ENCODE data around the gene MYZAP. TPM values are rescaled to one million over a fixed set of nuclear protein-coding genes. Genes with fewer than 3 reads are reported as not detected.

The MYZAP gene
- total and polyA plus RNA-seq, 2 of the 13 experiments (the other 11 are each of a cell fraction or from before 2014, with no cell fraction given) = not detected

DNA sequence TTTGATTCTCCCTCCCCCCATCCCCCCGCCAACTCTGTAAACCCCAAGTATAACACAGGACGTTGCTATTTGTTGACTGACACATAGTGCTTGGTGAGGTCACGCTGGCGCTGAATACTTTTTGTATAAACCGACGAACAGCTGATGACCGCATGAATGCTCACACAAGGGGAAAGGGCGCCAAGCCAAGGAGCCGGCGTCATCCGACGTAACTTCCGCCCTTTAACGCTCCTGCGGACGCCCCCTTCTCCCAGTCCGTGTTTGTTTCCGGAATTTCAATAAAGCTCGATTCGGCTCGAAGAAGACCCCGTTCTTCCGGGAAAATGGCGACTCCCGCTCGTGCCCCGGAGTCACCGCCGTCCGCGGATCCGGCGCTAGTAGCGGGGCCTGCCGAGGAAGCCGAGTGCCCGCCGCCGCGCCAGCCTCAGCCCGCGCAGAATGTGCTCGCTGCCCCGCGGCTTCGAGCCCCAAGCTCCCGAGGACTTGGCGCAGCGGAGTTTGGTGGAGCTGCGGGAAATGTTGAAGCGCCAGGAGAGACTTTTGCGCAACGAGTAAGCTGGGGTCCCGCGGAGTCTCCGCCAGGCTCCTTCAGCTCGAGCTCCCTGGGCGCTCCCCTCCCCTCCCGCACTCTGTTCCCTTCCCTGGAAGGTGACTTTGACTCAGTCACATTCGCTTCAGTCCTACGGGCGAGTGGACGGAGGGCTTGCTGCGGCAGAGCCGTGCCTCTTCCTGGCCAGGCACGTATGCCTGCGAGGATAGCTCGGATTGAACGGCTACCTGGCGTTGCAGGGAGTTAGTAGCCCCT, 114.9 kb downstream of the MYZAP start, which contains the start of gene POLR2M (continued):
- TF ChIP-seq, protein P1, sequence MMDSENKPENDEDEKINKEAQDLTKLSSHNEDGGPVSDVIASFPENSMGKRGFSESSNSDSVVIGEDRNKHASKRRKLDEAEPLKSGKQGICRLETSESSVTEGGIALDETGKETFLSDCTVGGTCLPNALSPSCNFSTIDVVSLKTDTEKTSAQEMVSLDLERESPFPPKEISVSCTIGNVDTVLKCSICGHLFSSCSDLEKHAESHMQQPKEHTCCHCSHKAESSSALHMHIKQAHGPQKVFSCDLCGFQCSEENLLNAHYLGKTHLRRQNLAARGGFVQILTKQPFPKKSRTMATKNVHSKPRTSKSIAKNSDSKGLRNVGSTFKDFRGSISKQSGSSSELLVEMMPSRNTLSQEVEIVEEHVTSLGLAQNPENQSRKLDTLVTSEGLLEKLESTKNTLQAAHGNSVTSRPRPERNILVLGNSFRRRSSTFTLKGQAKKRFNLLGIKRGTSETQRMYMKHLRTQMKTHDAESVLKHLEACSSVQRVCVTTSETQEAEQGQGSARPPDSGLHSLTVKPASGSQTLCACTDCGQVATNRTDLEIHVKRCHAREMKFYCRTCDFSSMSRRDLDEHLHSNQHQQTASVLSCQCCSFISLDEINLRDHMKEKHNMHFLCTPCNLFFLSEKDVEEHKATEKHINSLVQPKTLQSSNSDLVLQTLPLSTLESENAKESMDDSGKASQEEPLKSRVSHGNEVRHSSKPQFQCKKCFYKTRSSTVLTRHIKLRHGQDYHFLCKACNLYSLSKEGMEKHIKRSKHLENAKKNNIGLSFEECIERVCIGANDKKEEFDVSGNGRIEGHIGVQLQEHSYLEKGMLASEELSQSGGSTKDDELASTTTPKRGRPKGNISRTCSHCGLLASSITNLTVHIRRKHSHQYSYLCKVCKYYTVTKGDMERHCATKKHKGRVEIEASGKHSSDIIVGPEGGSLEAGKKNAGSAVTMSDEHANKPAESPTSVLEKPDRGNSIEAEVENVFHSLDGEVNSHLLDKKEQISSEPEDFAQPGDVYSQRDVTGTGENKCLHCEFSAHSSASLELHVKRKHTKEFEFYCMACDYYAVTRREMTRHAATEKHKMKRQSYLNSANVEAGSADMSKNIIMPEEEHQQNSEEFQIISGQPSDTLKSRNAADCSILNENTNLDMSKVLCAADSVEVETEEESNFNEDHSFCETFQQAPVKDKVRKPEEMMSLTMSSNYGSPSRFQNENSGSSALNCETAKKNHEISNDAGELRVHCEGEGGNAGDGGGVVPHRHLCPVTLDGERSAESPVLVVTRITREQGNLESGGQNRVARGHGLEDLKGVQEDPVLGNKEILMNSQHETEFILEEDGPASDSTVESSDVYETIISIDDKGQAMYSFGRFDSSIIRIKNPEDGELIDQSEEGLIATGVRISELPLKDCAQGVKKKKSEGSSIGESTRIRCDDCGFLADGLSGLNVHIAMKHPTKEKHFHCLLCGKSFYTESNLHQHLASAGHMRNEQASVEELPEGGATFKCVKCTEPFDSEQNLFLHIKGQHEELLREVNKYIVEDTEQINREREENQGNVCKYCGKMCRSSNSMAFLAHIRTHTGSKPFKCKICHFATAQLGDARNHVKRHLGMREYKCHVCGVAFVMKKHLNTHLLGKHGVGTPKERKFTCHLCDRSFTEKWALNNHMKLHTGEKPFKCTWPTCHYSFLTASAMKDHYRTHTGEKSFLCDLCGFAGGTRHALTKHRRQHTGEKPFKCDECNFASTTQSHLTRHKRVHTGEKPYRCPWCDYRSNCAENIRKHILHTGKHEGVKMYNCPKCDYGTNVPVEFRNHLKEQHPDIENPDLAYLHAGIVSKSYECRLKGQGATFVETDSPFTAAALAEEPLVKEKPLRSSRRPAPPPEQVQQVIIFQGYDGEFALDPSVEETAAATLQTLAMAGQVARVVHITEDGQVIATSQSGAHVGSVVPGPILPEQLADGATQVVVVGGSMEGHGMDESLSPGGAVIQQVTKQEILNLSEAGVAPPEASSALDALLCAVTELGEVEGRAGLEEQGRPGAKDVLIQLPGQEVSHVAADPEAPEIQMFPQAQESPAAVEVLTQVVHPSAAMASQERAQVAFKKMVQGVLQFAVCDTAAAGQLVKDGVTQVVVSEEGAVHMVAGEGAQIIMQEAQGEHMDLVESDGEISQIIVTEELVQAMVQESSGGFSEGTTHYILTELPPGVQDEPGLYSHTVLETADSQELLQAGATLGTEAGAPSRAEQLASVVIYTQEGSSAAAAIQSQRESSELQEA (CRISPR knock-in tag; IDR thresholded peaks at IDR 0.05; ENCODE audit: not compliant biosample characterization) = peak; percentile 63
- TF ChIP-seq KDM5A (IDR thresholded peaks at IDR 0.05; ENCODE audit: borderline replicate concordance, low read length) = peak; percentile 65; the same call in 1 of the 2 replicates
- peak; percentile 46; the same call in 1 of the 2 replicates for TF ChIP-seq ZNF580 (CRISPR knock-in tag; IDR thresholded peaks at IDR 0.05; ENCODE audit: borderline replicate concordance, low read depth)
- TF ChIP-seq, protein P2, sequence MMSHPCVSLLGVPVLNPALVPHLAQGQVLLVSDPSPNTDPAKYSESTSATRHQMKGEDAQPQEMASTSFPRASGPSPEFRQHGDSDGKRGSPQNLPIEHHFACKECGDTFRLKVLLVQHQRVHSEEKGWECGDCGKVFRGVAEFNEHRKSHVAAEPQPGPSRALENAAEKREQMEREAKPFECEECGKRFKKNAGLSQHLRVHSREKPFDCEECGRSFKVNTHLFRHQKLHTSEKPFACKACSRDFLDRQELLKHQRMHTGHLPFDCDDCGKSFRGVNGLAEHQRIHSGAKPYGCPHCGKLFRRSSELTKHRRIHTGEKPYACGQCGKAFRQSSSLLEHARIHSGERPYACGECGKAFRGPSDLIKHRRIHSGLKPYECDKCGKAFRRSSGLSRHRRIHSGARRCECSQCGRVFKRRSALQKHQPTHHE (CRISPR knock-in tag; IDR thresholded peaks at IDR 0.05; ENCODE audit: borderline replicate concordance) = no peak; the same call in 1 of the 2 replicates
- TF ChIP-seq, protein P3, sequence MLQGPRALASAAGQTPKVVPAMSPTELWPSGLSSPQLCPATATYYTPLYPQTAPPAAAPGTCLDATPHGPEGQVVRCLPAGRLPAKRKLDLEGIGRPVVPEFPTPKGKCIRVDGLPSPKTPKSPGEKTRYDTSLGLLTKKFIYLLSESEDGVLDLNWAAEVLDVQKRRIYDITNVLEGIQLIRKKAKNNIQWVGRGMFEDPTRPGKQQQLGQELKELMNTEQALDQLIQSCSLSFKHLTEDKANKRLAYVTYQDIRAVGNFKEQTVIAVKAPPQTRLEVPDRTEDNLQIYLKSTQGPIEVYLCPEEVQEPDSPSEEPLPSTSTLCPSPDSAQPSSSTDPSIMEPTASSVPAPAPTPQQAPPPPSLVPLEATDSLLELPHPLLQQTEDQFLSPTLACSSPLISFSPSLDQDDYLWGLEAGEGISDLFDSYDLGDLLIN (CRISPR knock-in tag; IDR thresholded peaks at IDR 0.05; ENCODE audit: borderline replicate concordance) = no peak
- no peak for TF ChIP-seq NR2F6 (IDR thresholded peaks at IDR 0.05)
- TF ChIP-seq NR2F6 (CRISPR knock-in tag; IDR thresholded peaks at IDR 0.05) = 0 out of 2 replicates have a peak, but pooled peaks have one; percentile 11
- TF ChIP-seq FOXA1 (IDR thresholded peaks at IDR 0.05) = no peak
- TF ChIP-seq FOXA1 (CRISPR knock-in tag; IDR thresholded peaks at IDR 0.05) = peak; percentile 44; the same call in 1 of the 2 replicates
- TF ChIP-seq, protein P4, sequence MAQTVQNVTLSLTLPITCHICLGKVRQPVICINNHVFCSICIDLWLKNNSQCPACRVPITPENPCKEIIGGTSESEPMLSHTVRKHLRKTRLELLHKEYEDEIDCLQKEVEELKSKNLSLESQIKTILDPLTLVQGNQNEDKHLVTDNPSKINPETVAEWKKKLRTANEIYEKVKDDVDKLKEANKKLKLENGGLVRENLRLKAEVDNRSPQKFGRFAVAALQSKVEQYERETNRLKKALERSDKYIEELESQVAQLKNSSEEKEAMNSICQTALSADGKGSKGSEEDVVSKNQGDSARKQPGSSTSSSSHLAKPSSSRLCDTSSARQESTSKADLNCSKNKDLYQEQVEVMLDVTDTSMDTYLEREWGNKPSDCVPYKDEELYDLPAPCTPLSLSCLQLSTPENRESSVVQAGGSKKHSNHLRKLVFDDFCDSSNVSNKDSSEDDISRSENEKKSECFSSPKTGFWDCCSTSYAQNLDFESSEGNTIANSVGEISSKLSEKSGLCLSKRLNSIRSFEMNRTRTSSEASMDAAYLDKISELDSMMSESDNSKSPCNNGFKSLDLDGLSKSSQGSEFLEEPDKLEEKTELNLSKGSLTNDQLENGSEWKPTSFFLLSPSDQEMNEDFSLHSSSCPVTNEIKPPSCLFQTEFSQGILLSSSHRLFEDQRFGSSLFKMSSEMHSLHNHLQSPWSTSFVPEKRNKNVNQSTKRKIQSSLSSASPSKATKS (CRISPR knock-in tag; IDR thresholded peaks at IDR 0.05) = no peak
- TF ChIP-seq ATF1 (CRISPR knock-in tag; IDR thresholded peaks at IDR 0.05) = peak; percentile 92
- no peak for TF ChIP-seq DNMT1 (CRISPR knock-in tag; IDR thresholded peaks at IDR 0.05)
- TF ChIP-seq, protein P5, sequence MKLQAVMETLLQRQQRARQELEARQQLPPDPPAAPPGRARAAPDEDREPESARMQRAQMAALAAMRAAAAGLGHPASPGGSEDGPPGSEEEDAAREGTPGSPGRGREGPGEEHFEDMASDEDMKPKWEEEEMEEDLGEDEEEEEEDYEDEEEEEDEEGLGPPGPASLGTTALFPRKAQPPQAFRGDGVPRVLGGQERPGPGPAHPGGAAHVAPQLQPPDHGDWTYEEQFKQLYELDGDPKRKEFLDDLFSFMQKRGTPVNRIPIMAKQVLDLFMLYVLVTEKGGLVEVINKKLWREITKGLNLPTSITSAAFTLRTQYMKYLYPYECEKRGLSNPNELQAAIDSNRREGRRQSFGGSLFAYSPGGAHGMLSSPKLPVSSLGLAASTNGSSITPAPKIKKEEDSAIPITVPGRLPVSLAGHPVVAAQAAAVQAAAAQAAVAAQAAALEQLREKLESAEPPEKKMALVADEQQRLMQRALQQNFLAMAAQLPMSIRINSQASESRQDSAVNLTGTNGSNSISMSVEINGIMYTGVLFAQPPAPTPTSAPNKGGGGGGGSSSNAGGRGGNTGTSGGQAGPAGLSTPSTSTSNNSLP (IDR thresholded peaks at IDR 0.05; ENCODE audit: low read depth, low read length) = 0 out of 2 replicates have a peak, but pooled peaks have one; percentile 17
